HG02763 (cell line): ENCODE results near the gene HIVEP3.

ENCODE experiments used
- ATAC-seq: cut with Tn5 transposase; IDR thresholded peaks from one replicate; pipeline ENCODE4 v1.9.1; 2021; ENCODE audit warnings: mild to moderate bottlenecking, moderate library complexity; ENCODE audit not compliant: unreplicated experiment

The HIVEP3 gene

DNA sequence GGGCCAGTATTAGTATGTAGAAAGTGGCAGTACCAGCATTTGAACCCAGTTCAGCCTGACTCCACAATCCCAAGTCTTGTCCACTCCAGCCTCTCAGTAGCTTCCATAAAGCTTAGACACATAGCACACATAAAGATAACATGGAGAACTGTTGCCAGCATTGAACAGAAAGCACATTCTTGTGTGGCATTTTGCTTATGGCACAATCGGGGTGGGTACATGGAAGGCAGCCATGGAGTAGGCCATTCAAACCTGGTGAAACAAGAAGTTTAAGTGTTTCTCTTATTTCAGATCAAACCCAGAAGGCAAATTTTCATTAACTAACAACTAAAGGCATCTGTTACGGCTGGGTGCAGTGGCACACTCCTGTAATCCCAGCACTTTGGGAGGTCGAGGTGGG, 102.7 kb downstream of the HIVEP3 start:
- ATAC-seq: no peak

DNA sequence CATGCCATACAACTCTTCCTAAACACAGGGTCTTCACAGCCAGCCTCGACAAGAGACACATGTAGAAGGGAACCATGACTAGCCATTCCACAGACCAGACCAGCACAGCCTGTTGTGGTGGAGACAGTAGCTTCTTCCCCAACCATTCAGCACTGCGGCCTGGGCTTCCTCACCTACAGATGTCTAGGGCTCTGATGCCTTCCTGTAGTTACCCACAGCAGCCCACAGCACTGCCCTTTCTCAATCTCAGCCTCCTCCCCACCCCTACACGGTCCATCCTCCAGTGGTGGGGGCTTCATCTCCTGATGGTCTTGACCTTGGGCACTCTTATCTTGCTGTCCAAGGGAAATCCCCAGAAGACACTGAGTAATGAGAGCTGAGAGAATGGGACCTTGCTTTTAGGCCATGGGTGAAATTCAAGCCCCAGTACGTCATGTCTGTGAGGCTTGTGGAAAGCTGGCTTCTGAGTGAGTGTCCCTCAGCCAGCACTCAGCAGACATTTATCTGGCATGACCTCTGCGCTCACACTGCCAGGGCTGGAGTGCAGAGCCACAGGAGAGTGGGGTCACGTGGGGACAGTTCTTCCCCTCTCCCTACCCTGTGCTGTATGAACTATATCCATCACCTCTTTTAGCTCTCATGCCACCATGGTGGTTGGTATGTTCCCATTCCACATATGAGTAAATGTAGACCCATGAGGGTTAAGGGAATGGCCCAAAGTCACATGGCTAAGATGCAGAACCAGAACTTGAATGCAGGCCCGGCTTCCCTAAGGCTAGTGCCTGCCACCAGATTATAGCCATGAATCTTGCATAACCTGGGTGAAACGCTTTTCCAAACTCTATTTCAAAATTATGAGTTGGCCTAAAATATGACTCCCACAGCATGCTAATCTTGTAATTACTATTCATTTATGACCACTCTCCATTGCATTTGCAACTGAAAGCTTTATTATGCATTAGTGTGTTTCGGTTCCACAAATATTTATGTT, 104.7 kb downstream of the HIVEP3 start:
- ATAC-seq: no peak

DNA sequence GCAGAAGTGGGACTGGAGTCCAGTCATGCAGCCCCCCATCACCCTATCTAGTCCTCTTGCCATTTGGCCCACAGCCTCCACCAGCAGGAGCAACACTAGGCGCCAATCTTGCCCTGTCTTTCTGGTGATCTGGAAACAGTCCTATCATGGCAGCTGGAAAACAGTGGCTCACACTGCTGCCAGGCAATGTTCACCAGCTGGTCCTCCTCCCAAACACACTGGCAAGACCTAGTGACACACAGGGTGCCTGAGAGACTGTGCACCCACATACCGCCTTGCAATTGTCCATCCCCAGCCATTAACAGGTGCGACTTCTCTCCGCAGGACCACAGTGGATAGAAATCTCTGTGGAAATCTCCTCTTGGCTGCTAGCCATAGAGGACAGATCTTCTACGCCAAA, 105.5 kb downstream of the HIVEP3 start:
- ATAC-seq: no peak

DNA sequence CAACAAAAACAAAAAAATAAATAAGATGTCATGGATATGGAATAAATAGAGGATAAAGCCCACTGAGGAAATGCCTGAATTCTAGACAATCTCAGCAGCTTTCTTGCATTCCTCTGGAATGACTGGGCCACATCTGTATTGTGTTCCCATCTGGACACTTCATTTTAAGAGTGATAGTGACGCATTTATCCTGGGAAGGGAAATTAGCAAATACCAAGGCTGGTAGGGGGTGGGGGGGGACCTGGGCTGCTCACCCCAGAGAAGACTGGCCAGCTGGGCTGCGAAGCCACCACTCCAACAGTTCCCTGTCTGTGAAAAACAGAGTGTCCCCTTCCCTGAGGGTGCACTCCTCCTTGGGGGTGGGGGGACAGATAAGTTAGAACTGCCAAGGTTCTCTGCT, 106.3 kb downstream of the HIVEP3 start:
- no peak for ATAC-seq

DNA sequence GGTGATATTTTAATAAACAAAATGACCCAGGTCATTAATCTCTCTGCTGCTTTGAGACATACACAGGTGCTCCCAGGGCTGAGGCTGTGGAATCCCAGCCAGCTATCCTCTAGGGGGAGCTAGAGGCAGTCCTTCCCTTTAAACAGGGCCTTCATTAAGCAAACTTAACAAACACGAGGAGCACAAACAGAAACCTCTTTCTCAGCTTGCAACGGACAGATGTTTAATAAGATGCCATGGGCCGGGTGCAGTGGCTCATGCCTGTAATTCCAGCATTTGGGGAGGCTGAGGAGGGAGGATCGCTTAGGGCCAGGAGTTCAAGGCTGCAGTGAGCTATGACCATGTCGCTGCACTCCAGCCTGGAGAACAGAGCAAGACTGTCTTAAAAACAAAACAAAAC, 106.7 kb downstream of the HIVEP3 start:
- no peak for ATAC-seq

DNA sequence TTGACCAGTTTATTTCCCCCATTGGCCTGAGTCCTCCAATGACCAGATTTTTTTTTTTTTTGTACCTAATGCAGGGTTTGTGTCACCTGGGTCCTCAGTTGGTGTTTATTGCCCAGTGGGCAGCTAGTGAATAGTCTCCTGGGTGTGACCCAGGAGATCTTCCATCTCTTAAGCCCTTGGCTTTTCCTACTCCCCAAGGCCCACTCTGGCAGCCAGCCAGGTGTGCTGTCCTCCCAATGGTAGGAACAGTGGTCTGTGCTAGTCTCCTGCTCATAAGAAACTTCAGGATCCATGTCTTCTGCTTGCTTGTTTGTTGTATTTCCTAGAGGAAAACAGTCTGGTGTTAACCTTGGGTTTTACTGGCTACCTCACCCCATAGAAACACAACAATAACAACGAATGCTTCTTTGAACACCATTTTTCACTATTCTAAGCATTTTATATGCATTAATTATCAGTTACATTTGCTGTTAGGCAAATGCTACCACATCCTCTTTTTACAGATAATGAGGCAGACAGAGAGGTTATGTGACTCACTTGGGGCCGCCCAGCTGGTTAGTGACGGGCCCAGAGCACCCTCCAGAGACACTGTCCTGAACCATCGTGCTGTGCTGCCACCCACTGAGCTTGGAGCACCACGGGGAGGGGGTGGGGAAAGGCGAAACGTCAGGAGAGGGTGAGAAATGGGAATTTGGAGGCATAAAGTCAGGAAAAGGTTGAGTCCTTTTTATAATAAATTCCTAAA, 107.5 kb downstream of the HIVEP3 start:
- no peak for ATAC-seq

DNA sequence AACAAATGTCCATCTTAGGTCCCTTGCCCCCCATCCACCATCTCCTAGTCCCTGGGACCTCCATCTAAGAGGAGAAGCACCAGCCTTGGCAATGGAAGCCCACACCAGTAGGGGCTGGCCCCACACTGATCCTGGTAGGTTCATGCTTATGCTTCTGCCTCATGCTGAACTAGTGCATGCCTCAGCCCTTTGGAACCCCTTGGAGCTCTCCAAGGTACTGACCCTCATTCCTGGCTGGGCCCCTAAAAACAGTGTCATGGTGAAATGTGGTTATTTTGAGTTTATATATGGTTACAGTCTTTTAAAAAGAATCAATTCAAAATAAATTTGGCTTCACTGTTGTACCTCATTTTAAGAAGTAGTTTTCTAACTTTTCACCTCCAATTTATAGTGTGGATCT, 108.3 kb downstream of the HIVEP3 start:
- no peak for ATAC-seq

DNA sequence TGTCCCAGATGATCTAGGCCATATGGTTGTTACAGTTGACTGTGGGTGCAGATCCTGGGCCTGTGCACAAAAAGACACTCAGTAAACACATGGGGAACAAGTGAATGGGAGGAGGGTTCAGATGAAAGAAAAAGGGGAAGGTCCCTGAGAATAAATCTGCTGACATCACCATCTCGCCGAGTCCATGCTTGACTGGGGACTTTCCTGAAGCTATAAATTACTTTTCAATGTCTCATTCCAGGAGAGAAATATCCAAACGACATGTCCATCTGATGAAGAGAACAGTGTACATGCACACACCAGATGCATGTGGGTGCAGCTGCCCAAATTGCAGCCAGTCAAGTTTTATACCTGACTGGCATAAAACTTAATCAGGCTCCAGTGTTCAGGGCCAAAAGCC, 109.0 kb downstream of the HIVEP3 start:
- ATAC-seq: no peak

DNA sequence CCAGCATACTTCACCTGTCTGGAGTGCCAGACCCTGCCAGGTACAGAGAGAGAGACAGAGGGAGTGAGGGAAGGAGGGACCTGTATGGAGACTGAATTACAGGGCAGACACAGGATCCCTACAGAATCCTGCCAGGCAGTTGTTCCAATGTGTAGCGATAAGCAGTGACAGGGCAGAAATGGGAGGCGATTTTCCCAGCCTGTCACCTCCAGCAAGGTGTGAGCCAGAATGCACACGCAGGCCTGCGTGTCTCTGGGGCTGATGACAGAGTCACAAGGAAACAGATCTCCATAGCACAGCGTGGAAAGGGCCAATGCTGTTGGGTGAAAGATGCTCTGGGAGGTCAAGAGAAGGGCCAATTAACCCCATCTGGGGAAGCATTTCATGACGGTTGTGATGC, 111.3 kb downstream of the HIVEP3 start:
- ATAC-seq: no peak

DNA sequence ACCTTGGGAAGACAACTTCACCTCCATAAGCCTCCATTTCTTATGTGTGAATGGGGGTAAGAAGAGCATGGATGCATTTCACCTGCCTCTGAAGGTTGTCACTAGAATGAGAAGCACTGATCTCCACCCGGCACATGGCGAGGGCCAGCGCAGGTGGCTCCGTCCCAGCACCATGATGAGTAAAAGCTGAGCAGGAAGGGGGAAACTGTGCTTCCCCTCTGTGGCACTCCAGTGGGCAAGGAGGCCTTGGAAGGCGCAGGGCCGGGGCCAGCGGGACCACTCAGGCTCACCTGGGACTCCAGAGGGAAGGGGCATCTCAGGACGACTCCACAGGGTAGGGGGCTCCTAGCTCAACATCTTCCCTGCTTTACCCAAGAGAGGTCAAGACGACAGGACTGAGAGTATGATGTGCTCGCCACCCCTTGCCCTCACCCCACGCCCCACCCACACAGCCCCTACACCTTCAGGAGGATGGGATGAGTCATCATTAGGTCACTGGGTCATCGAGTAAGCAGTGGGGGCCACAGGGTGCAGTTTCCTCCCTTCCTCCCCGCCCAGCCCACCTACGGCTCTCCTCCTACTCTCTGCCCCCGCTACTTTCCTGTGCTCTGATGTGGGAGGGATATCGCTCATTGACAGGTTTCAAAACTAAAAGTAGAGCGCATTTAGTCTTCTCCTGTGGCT, 112.1 kb downstream of the HIVEP3 start:
- no peak for ATAC-seq

DNA sequence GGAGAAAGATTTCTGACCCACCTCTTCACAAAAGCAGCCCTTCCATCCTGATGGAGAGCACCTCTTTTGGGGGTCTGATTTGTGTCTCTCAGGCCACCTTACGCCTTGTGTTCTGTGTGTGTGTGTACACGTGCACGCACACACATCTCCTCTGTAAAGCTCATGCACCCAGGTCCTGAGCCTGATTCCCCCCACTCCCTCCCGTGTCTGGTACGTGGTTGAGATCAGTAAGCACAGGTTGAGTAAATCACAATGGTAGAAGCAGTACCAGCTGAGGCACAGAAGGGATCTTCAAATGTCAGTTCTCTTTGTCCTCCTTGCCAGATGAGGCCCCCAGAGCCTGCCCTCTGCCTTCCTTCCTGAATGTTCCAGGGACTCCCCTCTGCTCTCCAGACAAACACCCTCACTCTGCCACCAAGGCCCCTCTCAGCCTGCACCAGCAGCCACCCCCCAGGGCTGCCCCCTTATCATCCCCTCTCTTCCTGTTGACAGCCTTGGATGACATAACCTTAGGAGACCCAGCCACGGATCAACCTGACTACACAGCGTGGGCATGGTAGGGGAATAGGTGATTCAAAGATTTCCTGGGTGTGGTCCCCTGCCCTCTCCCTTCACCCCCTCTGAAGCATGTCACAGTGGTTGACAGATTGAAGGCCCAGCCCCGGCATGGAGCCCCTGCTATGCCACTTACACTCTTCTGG, 112.8 kb downstream of the HIVEP3 start:
- ATAC-seq: no peak

DNA sequence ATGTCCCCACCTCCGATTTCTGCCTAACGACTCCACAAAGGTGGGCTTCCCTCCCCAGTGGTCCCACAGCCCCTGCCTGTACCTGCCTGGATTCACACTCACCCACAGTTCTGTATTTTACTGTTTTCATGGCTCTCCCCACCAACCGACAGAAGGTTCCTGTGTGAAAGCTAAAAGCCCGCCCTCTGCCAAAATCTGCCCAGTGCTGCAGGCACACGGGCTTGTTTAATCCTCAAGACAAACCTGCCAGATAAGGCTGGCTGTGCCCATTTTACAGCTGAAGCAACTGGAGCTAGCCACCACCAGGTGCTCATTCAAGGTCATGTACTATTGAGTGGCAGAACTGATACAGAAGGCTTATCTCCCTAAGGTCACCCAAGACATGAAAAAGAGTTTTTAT, 114.5 kb downstream of the HIVEP3 start:
- ATAC-seq: no peak

DNA sequence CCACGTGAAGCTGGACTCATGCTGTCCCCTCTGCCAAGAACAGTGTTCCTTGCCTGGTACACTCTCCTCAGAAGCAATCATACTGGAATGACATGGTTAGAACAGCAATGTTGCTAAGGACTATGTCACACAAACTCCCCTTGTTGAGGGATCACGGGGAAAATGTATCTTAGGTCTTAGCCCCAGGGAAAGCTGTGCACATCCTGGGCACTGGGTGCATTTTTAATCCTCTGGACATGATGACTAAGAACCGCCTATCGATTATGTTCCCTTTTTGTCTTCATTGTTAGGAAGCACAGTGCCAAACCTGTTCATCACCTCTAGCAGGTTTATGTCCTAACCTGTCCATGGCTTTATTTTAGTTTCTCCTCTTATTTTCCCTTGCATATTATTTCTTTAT, 115.1 kb downstream of the HIVEP3 start:
- no peak for ATAC-seq

DNA sequence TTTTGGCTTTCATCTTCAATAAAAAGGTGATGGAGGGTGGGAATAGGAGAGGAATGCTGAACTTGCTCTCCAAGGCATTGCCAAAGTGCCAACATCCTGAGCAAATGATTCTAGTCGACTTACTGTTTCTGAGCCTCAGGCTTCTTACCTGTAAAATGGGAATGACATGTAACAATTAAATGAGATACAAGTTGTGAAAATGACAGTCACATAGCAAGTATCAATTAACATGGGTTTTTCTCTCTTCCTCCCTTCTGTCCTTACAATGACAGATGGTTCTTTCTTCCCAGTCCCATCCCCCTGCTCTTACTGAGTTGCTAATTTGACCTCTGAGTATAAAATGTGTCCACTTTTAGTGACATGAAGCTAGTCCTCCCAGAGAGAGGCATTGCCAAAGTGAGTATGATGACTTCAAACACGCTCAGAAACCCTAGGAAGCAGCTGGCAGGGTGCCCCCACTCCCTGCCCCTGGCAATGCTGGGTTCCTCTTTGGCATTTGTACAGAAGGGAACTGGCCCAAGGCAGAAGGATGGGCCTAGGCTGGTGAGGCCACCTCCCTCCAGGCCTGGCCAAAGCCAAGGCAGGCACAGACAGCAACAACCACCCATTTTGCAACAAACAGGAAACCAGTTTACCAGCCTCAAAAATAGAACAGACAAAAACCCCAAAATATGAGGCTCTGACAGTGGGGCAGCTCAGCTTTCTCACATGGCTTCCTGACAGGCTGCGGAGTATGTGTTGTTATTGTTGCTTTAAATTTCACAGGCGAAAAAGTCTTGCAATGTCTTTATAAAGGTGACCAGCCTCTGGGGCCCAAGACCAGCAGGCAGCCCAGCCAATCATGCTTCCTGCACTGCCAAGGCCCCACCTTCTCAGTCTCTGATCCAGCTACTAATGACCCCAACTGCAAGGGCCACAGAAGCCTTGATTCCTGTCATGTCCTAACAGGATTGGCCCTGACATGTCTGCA, 115.9 kb downstream of the HIVEP3 start:
- ATAC-seq: no peak

DNA sequence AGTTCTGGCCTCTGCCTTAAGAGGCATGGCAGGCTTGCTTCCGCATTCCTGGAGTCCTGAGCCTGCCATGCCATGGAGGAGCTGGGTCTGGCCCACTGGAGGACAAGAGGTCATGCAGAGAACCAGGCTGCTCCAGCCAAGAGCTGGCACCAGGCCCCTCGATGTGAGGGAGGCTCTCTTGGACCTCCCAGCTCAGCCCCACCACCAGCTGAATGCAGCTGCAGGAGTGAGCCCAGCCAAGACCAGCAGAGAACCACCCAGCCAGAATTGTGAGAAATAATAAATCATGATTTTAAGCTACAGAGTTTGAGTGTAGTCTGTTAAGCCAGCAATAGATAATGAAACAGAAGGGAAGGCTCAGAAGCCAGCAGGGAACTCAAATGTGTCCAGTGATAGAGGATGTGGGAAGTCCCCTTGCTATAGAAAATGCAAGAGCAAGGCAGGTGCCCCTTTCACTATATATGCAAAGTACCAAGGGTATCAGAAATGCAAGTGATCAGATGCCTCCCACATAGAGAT, 118.4 kb downstream of the HIVEP3 start:
- ATAC-seq: no peak

DNA sequence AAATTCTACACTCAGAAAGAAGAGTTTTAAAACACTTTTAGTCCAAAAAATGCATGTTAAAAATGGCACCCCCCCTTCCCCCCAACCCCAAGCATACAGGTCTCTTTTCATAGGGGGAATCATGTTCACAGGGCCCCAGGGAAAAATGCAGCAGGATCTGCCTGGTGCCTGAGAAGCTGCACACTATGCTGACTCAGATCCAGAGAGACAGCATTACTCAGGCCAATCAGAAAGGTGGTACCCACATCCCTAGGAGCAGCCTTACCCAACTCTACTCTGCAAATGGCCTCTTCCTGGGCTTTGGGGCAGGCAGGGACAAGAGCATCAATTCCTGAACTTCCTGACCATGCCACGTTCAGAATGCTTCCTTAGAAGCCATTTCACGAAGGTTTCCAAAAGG, 119.0 kb downstream of the HIVEP3 start:
- no peak for ATAC-seq

DNA sequence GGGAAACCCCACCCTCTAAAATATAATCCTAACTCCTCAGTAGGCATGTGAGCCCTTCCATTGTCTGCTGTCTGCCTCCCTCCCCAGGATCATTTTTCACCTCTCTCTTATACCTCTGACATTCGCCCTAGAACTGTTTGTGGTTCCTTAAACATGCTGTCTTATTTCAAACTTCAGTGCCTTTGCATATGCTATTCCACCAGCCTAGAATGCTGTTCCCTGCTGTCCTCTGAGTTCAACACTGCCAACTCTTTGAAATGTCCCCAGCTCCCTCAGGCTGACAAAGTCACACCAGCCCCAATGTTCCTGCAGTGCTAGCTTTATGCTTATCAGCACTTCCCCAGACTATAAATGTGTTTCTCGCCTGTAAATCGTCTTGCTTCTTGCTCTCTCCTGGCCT, 119.5 kb downstream of the HIVEP3 start:
- no peak for ATAC-seq

DNA sequence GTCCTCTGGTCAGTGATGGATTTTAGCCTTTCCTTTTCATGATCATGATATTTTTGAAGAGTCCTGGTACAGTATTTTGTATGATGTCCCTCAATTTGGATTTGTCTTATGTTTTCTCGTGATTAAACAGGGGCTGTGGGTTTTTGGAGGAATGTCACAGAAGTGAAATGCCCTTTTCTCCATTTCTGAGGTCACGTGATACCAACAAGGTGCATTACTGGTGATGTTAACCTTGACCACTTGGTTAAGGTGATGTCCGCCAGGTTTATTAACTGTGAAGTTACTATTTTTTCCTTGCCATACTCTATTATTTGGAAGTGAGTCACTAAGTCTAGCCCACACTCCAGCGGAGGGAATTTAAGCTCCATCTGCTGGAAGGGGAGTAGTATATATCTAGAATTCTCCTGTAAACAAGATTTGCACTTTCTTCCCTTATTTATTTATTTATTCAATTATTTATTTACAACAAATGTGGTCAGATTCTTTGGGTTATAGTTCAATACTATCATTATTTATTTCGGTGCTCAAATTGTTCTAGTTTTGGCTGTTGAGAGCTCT, 123.4 kb downstream of the HIVEP3 start:
- ATAC-seq: no peak

DNA sequence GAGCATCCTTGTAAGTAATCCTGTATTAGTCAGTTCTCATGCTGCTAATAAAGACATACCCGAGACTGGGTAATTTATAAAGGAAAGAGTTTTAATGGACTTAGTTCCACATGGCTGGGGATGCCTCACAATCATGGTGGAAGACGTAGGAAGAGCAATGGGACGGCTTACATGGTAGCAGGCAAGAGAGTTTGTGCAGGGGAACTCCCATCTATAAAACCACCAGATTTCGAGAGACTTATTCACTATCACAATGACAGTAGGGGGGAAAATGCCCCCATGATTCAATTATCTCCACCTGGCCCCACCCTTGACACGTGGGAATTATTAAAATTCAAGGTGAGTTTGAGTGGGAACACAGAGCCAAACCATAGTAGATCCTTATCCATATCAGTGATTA, 124.7 kb downstream of the HIVEP3 start:
- no peak for ATAC-seq

DNA sequence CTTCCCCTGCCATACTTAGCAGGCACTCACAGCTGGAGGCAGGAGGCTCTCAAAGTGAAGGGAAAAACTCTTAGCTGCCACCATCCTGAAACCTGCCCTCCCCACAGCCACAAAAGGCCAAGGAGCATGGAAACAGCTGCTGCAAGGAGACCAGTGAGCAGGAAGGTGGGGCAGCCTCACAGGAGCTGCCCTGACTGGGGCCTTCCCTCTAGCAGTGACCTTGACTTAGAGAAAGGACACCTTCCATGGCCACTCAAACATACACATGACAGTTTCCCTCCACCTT, 126.3 kb downstream of the HIVEP3 start:
- ATAC-seq: no peak
